GM12891 (cell line): ENCODE data around the gene DSCAM.

Source experiments
- DNase-seq: peaks from one replicate; pipeline ENCODE4 v3.0.0; 2011; ENCODE audit warnings: low spot score; ENCODE audit not compliant: insufficient read length
- FAIRE-seq: peaks from 2 replicates; lab custom pipeline; 2011; peaks lifted over from hg19 to GRCh38; lab: Jason Lieb, UNC
- PAX5 ChIP-seq: IDR thresholded peaks from 2 replicates; pipeline ENCODE4 v1.6.1; 2011; ENCODE audit warnings: low read length, moderate library complexity, mild to moderate bottlenecking; ENCODE audit not compliant: insufficient read depth, severe bottlenecking
- POLR2A ChIP-seq: IDR thresholded peaks from 2 replicates; pipeline ENCODE4 v1.6.1; 2011; ENCODE audit warnings: low read depth, low read length, control low read depth
- POLR2AphosphoS5 ChIP-seq: IDR thresholded peaks from 2 replicates; pipeline ENCODE4 v1.6.1; 2011; ENCODE audit warnings: low read depth, low read length, control low read depth
- POU2F2 ChIP-seq: IDR thresholded peaks from 2 replicates; pipeline ENCODE4 v1.6.1; 2011; ENCODE audit warnings: low read depth, mild to moderate bottlenecking, control low read depth, low read length, moderate library complexity
- SPI1 ChIP-seq: IDR thresholded peaks from 2 replicates; pipeline ENCODE4 v1.6.1; 2011; ENCODE audit warnings: low read depth, low read length, control low read depth
- TAF1 ChIP-seq: IDR thresholded peaks from 2 replicates; pipeline ENCODE4 v1.6.1; 2011; ENCODE audit warnings: low read depth, low read length, control low read depth

DSCAM gene

GRCh38 chr21:40615505-40616376 lies 231.2 kb downstream of the DSCAM start:
- no peak for TF ChIP-seq TAF1
- no peak for TF ChIP-seq SPI1
- no peak for TF ChIP-seq PAX5
- no peak for TF ChIP-seq POU2F2
- no peak for TF ChIP-seq POLR2A
- DNase-seq (no peak), FAIRE-seq (no peak)

- no peak for FAIRE-seq
- no peak for TF ChIP-seq POLR2A
- TF ChIP-seq PAX5: no peak
- no peak for TF ChIP-seq SPI1
- no peak for TF ChIP-seq TAF1
- no peak for TF ChIP-seq POU2F2
- TF ChIP-seq POLR2AphosphoS5: no peak
- DNase-seq: no peak
These were observed 233.4 kb downstream of the DSCAM start for GRCh38 chr21:40613546-40614030.

GRCh38 chr21:40610345-40610744 lies 236.6 kb downstream of the DSCAM start:
- TF ChIP-seq POU2F2 (no peak), TAF1 (no peak), PAX5 (no peak), POLR2A (no peak), SPI1 (no peak), POLR2AphosphoS5 (no peak)
- DNase-seq (no peak), FAIRE-seq (no peak)

GRCh38 chr21:40606341-40606740 lies 240.6 kb downstream of the DSCAM start:
- TF ChIP-seq POU2F2 (no peak), PAX5 (no peak), POLR2A (no peak), TAF1 (no peak), SPI1 (no peak), POLR2AphosphoS5 (no peak)
- FAIRE-seq (no peak), DNase-seq (no peak)

GRCh38 chr21:40605094-40605493 lies 241.9 kb downstream of the DSCAM start:
- no peak for TF ChIP-seq POLR2A
- no peak for TF ChIP-seq PAX5
- no peak for TF ChIP-seq POLR2AphosphoS5
- no peak for TF ChIP-seq SPI1
- no peak for DNase-seq
- FAIRE-seq: no peak

GRCh38 chr21:40603774-40604173 lies 243.2 kb downstream of the DSCAM start:
- FAIRE-seq: no peak

GRCh38 chr21:40602080-40602479 lies 244.9 kb downstream of the DSCAM start:
- DNase-seq: no peak
- no peak for FAIRE-seq
- TF ChIP-seq POLR2AphosphoS5 (no peak), PAX5 (no peak), SPI1 (no peak), POU2F2 (no peak), TAF1 (no peak), POLR2A (no peak)

More at GRCh38 chr21:40603774-40604173, 243.2 kb downstream of the DSCAM start:
- no peak for DNase-seq
- TF ChIP-seq POLR2AphosphoS5 (no peak), PAX5 (no peak), SPI1 (no peak), TAF1 (no peak), POLR2A (no peak), POU2F2 (no peak)

GRCh38 chr21:40595806-40596205 lies 251.2 kb downstream of the DSCAM start:
- no peak for FAIRE-seq
- no peak for DNase-seq
- TF ChIP-seq POU2F2 (no peak), POLR2AphosphoS5 (no peak), SPI1 (no peak), PAX5 (no peak), POLR2A (no peak), TAF1 (no peak)

GRCh38 chr21:40587736-40588346 lies 259.1 kb downstream of the DSCAM start:
- DNase-seq: no peak
- no peak for TF ChIP-seq POU2F2
- no peak for TF ChIP-seq POLR2A
- no peak for TF ChIP-seq PAX5
- no peak for FAIRE-seq

- TF ChIP-seq SPI1 (no peak), POLR2AphosphoS5 (no peak), POLR2A (no peak), POU2F2 (no peak), PAX5 (no peak), TAF1 (no peak)
- no peak for FAIRE-seq
- no peak for DNase-seq
These were observed 260.4 kb downstream of the DSCAM start for GRCh38 chr21:40586575-40586974.
